Measurements from ENCODE around the gene MSLN. TPM values are rescaled to one million over a fixed set of nuclear protein-coding genes. Genes with fewer than 3 reads are reported as not detected.

Gene MSLN
- total and polyA plus RNA-seq, 2 donors (not counting 3 experiments of a cell fraction or from before 2014, with no cell fraction given): not detected

DNA sequence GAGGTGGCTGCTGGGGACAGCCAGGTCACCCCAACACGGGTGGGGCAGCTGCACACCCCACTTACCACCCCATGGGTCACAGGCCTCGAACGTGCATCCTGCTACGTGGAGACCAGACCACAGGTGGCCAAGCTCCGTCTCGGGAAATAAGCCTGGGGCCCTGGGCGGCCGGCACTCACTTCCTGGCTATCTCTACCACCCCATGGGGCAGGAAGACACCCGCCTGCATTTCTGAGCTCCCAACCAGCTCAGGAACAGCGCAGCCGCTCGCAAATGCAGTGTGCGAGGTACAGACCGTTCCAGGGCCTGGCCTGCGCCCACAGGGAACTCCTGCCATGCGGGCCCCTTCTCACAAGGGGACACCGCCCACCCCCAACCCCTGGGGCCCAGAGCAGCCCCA, 44.9 kb downstream of the MSLN start:
- no peak for DNase-seq (ENCODE audit: low read depth, low spot score)
- no peaks in the 10 kb centered on the region for H4K20me1 ChIP-seq (replicated peaks; ENCODE audit: control insufficient read depth, extremely low read depth, insufficient read depth, low read length)
- H3K36me3 ChIP-seq (ENCODE audit: control insufficient read depth in 2 of 2, extremely low read depth in 1 of 2, insufficient read depth in 2 of 2, low read length in 2 of 2): no peaks in the 10 kb centered on the region
- no peak overlapping the region for H3K4me3 ChIP-seq (replicated peaks in 1 of 3; ENCODE audit: insufficient read depth in 1 of 3, low read depth in 1 of 3, low read length in 3 of 3)
- H3K9ac ChIP-seq (replicated peaks; ENCODE audit: extremely low read depth, insufficient read depth, low read length): no peak overlapping the region
- H3K27ac ChIP-seq (ENCODE audit: insufficient read depth, low read depth, low read length): no peak overlapping the region
- ChIA-PET CTCF (no interaction called here), POLR2A (no interaction called here)
- dilution Hi-C loops (cut with MboI; ENCODE audit: extremely low pct_ligation_motif_present, low sequenced_read_pairs): no loop called here
- BruUV-seq (replicated peaks): no TSS peak
- H3K9me3 ChIP-seq (replicated peaks; ENCODE audit: control insufficient read depth, insufficient read depth, low read length): no peaks in the 10 kb centered on the region
- peaks cover 2% of the 10 kb centered on the region for H3K79me2 ChIP-seq (ENCODE audit: control insufficient read depth, insufficient read depth, low read length)
- H3K4me2 ChIP-seq (ENCODE audit: insufficient read depth, low read length): no peak overlapping the region
- H2AFZ ChIP-seq (ENCODE audit: low read depth, low read length): no peak overlapping the region
- intact Hi-C loops (cut with micrococcal nuclease): no loop called here
- H3K27me3 ChIP-seq (ENCODE audit: control insufficient read depth in 2 of 2, insufficient read depth in 2 of 2, low read length in 2 of 2): peaks cover 6 to 14% of the 10 kb centered on the region in 2 experiments
- no peak for FAIRE-seq
- no peaks in the 10 kb centered on the region for H3K9me1 ChIP-seq (replicated peaks; ENCODE audit: control insufficient read depth, extremely low read depth, insufficient read depth, low read length)
- TF ChIP-seq POLR2AphosphoS5 (IDR thresholded peaks at IDR 0.05; ENCODE audit: insufficient read depth, low read depth, low read length) (peak; percentile 39), POLR2A (IDR thresholded peaks at IDR 0.05; ENCODE audit: low read depth, low read length) (no peak)
- TF ChIP-seq, protein P1, sequence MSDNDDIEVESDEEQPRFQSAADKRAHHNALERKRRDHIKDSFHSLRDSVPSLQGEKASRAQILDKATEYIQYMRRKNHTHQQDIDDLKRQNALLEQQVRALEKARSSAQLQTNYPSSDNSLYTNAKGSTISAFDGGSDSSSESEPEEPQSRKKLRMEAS (IDR thresholded peaks at IDR 0.05; ENCODE audit: insufficient read depth, insufficient read length): no peak
- H3K4me1 ChIP-seq (ENCODE audit: control insufficient read depth, extremely low read depth, insufficient read depth, low read length): peaks cover 2% of the 10 kb centered on the region

GRCh38 chr16:807347-808084, 47.0 kb downstream of the MSLN start:
- FAIRE-seq (peak; percentile 97), DNase-seq (ENCODE audit: low read depth, low spot score) (peak; percentile 91)
- intact Hi-C loops (cut with micrococcal nuclease) (loop anchor here (1.0 kb wide), 1 partner anchor 19 kb away; the partner anchor contains the start of genes CHTF18 and RPUSD1), dilution Hi-C loops (cut with MboI; ENCODE audit: extremely low pct_ligation_motif_present, low sequenced_read_pairs) (no loop called here)
- peaks cover 2% of the 10 kb centered on the region for H3K4me1 ChIP-seq (ENCODE audit: control insufficient read depth, extremely low read depth, insufficient read depth, low read length)
- H3K27ac ChIP-seq (ENCODE audit: insufficient read depth, low read depth, low read length): peak overlapping the region; percentile 77
- H3K27me3 ChIP-seq (ENCODE audit: control insufficient read depth in 2 of 2, insufficient read depth in 2 of 2, low read length in 2 of 2): peaks cover 0 to 2% of the 10 kb centered on the region in 2 experiments
- H3K9me1 ChIP-seq (replicated peaks; ENCODE audit: control insufficient read depth, extremely low read depth, insufficient read depth, low read length): no peaks in the 10 kb centered on the region
- H3K9me3 ChIP-seq (replicated peaks; ENCODE audit: control insufficient read depth, insufficient read depth, low read length): no peaks in the 10 kb centered on the region
- POLR2A ChIA-PET: no interaction called here
- CTCF ChIA-PET: no interaction called here
- BruUV-seq (replicated peaks): no TSS peak
- peak overlapping the region; percentile 89 for H3K4me2 ChIP-seq (ENCODE audit: insufficient read depth, low read length)
- H3K9ac ChIP-seq (replicated peaks; ENCODE audit: extremely low read depth, insufficient read depth, low read length): peak overlapping the region; percentile 89
- no peaks in the 10 kb centered on the region for H4K20me1 ChIP-seq (replicated peaks; ENCODE audit: control insufficient read depth, extremely low read depth, insufficient read depth, low read length)
- H2AFZ ChIP-seq (ENCODE audit: low read depth, low read length): peak overlapping the region; percentile 98
- H3K79me2 ChIP-seq (ENCODE audit: control insufficient read depth, insufficient read depth, low read length): peaks cover 2% of the 10 kb centered on the region
- peak overlapping the region; percentile 72 to 89 (median 74) for H3K4me3 ChIP-seq (replicated peaks in 1 of 3; ENCODE audit: insufficient read depth in 1 of 3, low read depth in 1 of 3, low read length in 3 of 3)
- H3K36me3 ChIP-seq (ENCODE audit: control insufficient read depth in 2 of 2, extremely low read depth in 1 of 2, insufficient read depth in 2 of 2, low read length in 2 of 2): no peaks in the 10 kb centered on the region
- TF ChIP-seq JUN (IDR thresholded peaks at IDR 0.05; ENCODE audit: borderline replicate concordance, insufficient read depth, insufficient read length, low read depth) (no peak), GATA2 (IDR thresholded peaks at IDR 0.05; ENCODE audit: insufficient read depth, insufficient read length, low read depth, low read length) (no peak), FOS (IDR thresholded peaks at IDR 0.05; ENCODE audit: borderline replicate concordance, insufficient read depth, low read length) (no peak), POLR2AphosphoS5 (IDR thresholded peaks at IDR 0.05; ENCODE audit: insufficient read depth, low read depth, low read length) (peak; percentile 90), MYC (IDR thresholded peaks at IDR 0.05; ENCODE audit: low read depth, low read length) (no peak), POLR2A (IDR thresholded peaks at IDR 0.05; ENCODE audit: low read depth, low read length) (peak; percentile 64), EZH2 (IDR thresholded peaks at IDR 0.05; ENCODE audit: borderline replicate concordance, low read depth, low read length, severe bottlenecking) (no peak)
- TF ChIP-seq, protein P1 (IDR thresholded peaks at IDR 0.05; ENCODE audit: insufficient read depth, insufficient read length): no peak
- TF ChIP-seq, protein P2, sequence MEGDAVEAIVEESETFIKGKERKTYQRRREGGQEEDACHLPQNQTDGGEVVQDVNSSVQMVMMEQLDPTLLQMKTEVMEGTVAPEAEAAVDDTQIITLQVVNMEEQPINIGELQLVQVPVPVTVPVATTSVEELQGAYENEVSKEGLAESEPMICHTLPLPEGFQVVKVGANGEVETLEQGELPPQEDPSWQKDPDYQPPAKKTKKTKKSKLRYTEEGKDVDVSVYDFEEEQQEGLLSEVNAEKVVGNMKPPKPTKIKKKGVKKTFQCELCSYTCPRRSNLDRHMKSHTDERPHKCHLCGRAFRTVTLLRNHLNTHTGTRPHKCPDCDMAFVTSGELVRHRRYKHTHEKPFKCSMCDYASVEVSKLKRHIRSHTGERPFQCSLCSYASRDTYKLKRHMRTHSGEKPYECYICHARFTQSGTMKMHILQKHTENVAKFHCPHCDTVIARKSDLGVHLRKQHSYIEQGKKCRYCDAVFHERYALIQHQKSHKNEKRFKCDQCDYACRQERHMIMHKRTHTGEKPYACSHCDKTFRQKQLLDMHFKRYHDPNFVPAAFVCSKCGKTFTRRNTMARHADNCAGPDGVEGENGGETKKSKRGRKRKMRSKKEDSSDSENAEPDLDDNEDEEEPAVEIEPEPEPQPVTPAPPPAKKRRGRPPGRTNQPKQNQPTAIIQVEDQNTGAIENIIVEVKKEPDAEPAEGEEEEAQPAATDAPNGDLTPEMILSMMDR (IDR thresholded peaks at IDR 0.05; ENCODE audit: extremely low read depth in 1 of 2, insufficient read depth in 1 of 2, low read depth in 1 of 2, low read length in 2 of 2): no peak

Data from endothelial cell of umbilical vein (primary cell).